NB4 (cell line): ENCODE measurements around the gene NOC2L.

Experiments
- CTCF ChIP-seq: IDR thresholded peaks from one replicate; pipeline ENCODE4 v1.5.1; 2012; ENCODE audit warnings: low read depth, low read length
- MAX ChIP-seq: IDR thresholded peaks from 2 replicates; pipeline ENCODE4 v1.6.1; 2011; ENCODE audit warnings: low read depth, low read length
- MYC ChIP-seq: IDR thresholded peaks from 2 replicates; pipeline ENCODE4 v1.6.1; 2011; ENCODE audit warnings: low read depth, low read length
- POLR2A ChIP-seq: IDR thresholded peaks from 2 replicates; pipeline ENCODE4 v1.6.1; 2011; ENCODE audit warnings: mild to moderate bottlenecking; ENCODE audit not compliant: insufficient read length; ENCODE audit errors: extremely low read depth

- no peak for TF ChIP-seq CTCF
- TF ChIP-seq MYC: no peak
- no peak for TF ChIP-seq MAX
- TF ChIP-seq POLR2A: no peak
Measured at GRCh38 chr1:997713-997992, 38.6 kb upstream of the NOC2L start.
